Measurements from ENCODE around the gene RASSF6. TPM values are rescaled to one million over a fixed set of nuclear protein-coding genes. Genes with fewer than 3 reads are reported as not detected.

RASSF6 gene
- polyA plus RNA-seq, 1 of the 3 experiments (the other 2 are of a cell fraction): not detected

DNA sequence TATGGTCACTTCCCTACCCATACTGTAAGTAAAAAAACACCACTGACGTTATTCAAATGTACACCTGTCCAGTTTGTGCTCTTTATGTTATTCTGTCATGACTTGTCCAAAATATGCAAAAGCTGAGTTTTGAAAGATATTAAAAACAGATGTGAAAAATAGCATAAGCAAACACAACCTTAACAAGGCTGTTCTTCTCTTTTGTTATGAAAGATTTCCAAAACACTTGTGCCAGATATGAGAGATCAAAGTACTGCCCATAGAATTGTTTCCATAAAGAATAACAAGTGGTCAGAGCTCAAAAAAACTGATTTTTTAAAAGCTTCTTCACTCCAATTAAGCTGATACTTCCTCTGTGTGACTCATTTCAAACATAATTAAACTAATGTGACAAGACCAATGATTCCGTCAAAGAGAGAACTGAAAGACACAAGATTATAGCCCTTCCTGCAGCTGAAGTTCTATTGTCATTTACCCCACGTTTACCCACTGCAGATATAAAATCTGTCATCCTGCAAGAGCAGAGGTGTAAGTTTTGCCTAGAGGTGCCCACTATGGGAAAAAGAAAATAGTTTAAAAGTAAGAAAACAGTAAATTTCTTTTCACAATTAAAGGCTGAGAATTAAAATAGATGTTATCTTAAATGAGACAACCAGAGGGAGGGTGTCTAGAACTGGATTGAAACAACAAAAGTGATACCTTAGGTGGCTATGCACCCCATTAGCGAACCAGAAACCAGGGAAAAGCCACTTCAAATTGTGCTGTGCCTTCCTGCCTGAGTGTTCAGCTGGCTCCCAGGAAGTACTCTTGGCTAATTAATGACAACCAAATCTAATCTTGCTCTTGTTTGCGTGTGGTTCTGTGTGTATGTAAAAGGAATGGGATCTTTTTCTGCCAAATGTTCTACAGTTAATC, 30.1 kb downstream of the RASSF6 start:
- H4K20me1 ChIP-seq (ENCODE audit: insufficient read depth): no peaks in the 10 kb centered on the region
- no peaks in the 10 kb centered on the region for H3K9me3 ChIP-seq
- no peak overlapping the region for H3K27ac ChIP-seq (ENCODE audit: low read depth in 2 of 2, low read length in 1 of 2)
- H3K4me2 ChIP-seq: no peak overlapping the region
- H3K79me2 ChIP-seq (ENCODE audit: insufficient read depth): no peaks in the 10 kb centered on the region
- CTCF ChIA-PET: interaction anchor here (1.0 to 1.8 kb wide), 2 partner anchors 17 to 61 kb away, joined by 3 to 6 read pairs; no protein-coding TSS in a partner anchor
- no peak for TF ChIP-seq MEF2A (IDR thresholded peaks at IDR 0.05; ENCODE audit: borderline replicate concordance, low read depth)
- no peak for TF ChIP-seq YY1 (IDR thresholded peaks at IDR 0.05; ENCODE audit: low read depth)
- TF ChIP-seq RFX5 (IDR thresholded peaks at IDR 0.05; ENCODE audit: low read length): no peak
- no peak for TF ChIP-seq TCF12 (IDR thresholded peaks at IDR 0.05)
- TF ChIP-seq CTCF (IDR thresholded peaks at IDR 0.05): no peak
- TF ChIP-seq GABPA (IDR thresholded peaks at IDR 0.05; ENCODE audit: low read depth): no peak
- TF ChIP-seq, protein P1, sequence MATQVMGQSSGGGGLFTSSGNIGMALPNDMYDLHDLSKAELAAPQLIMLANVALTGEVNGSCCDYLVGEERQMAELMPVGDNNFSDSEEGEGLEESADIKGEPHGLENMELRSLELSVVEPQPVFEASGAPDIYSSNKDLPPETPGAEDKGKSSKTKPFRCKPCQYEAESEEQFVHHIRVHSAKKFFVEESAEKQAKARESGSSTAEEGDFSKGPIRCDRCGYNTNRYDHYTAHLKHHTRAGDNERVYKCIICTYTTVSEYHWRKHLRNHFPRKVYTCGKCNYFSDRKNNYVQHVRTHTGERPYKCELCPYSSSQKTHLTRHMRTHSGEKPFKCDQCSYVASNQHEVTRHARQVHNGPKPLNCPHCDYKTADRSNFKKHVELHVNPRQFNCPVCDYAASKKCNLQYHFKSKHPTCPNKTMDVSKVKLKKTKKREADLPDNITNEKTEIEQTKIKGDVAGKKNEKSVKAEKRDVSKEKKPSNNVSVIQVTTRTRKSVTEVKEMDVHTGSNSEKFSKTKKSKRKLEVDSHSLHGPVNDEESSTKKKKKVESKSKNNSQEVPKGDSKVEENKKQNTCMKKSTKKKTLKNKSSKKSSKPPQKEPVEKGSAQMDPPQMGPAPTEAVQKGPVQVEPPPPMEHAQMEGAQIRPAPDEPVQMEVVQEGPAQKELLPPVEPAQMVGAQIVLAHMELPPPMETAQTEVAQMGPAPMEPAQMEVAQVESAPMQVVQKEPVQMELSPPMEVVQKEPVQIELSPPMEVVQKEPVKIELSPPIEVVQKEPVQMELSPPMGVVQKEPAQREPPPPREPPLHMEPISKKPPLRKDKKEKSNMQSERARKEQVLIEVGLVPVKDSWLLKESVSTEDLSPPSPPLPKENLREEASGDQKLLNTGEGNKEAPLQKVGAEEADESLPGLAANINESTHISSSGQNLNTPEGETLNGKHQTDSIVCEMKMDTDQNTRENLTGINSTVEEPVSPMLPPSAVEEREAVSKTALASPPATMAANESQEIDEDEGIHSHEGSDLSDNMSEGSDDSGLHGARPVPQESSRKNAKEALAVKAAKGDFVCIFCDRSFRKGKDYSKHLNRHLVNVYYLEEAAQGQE (IDR thresholded peaks at IDR 0.05; ENCODE audit: low read depth, low read length): no peak
- no peak for TF ChIP-seq RAD21 (IDR thresholded peaks at IDR 0.05; ENCODE audit: low read length)
- no peak for TF ChIP-seq RXRA (IDR thresholded peaks at IDR 0.05; ENCODE audit: borderline replicate concordance, low read depth)
- no peak for TF ChIP-seq SMC3 (IDR thresholded peaks at IDR 0.05; ENCODE audit: low read depth, low read length)
- TF ChIP-seq MXI1 (IDR thresholded peaks at IDR 0.05; ENCODE audit: low read depth, low read length): no peak
- no peak for TF ChIP-seq USF1 (IDR thresholded peaks at IDR 0.05; ENCODE audit: borderline replicate concordance, low read depth)
- TF ChIP-seq, protein P2, sequence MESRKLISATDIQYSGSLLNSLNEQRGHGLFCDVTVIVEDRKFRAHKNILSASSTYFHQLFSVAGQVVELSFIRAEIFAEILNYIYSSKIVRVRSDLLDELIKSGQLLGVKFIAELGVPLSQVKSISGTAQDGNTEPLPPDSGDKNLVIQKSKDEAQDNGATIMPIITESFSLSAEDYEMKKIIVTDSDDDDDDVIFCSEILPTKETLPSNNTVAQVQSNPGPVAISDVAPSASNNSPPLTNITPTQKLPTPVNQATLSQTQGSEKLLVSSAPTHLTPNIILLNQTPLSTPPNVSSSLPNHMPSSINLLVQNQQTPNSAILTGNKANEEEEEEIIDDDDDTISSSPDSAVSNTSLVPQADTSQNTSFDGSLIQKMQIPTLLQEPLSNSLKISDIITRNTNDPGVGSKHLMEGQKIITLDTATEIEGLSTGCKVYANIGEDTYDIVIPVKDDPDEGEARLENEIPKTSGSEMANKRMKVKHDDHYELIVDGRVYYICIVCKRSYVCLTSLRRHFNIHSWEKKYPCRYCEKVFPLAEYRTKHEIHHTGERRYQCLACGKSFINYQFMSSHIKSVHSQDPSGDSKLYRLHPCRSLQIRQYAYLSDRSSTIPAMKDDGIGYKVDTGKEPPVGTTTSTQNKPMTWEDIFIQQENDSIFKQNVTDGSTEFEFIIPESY (IDR thresholded peaks at IDR 0.05; ENCODE audit: borderline replicate concordance, low read depth): no peak
- TF ChIP-seq EP300 (IDR thresholded peaks at IDR 0.05; ENCODE audit: borderline replicate concordance in 1 of 2, low read depth in 1 of 2, low read length in 1 of 2): no peak
- TF ChIP-seq FOXJ3 (CRISPR knock-in tag; IDR thresholded peaks at IDR 0.05): no peak
- TF ChIP-seq CHD2 (IDR thresholded peaks at IDR 0.05; ENCODE audit: low read length, partially characterized antibody): no peak
- H3K4me3 ChIP-seq (ENCODE audit: low read depth in 2 of 2, low read length in 1 of 2): no peak overlapping the region
- no peak for DNase-seq
- no peaks in the 10 kb centered on the region for H3K9me2 ChIP-seq
- no peaks in the 10 kb centered on the region for H3K36me3 ChIP-seq (replicated peaks in 1 of 2; ENCODE audit: control insufficient read depth in 1 of 2, insufficient read depth in 2 of 2, low read length in 1 of 2)
- POLR2A ChIA-PET: no interaction called here
- 6% methylated on average over 5 of the region's 5 CpGs for WGBS (ENCODE audit: low lambda C conversion rate)
- no peaks in the 10 kb centered on the region; a peak in 1 of 4 replicates for H3K4me1 ChIP-seq (ENCODE audit: control insufficient read depth in 1 of 2, insufficient read depth in 2 of 2, low read depth in 1 of 2, low read length in 1 of 2)
- H2AFZ ChIP-seq (ENCODE audit: low read depth): no peak overlapping the region
- no peak overlapping the region for H3K9ac ChIP-seq
- H3K27me3 ChIP-seq (ENCODE audit: insufficient read depth): peaks cover 19% of the 10 kb centered on the region; the same call in 1 of the 2 replicates
- no peaks in the 10 kb centered on the region for H3F3A ChIP-seq (replicated peaks; ENCODE audit: insufficient read depth)
